LNCaP clone FGC (cell line): Measurements from ENCODE around the gene EXOC3L2.

Experiments
- DNase-seq: peaks from one replicate; pipeline ENCODE4 v3.0.0-alpha.2; 2011; ENCODE audit warnings: low read depth
- H3K4me3 ChIP-seq: 2 replicates; pipeline ENCODE4 v1.5.1; 2011; ENCODE audit warnings: mild to moderate bottlenecking, low read depth, low read length, control low read depth
- TF ChIP-seq, protein P1 (sequence below): IDR thresholded peaks from 2 replicates; pipeline ENCODE4 v1.5.1; 2012; ENCODE audit warnings: mild to moderate bottlenecking; ENCODE audit not compliant: control insufficient read depth, insufficient read depth; ENCODE audit errors: extremely low read depth

EXOC3L2 gene

GRCh38 chr19:45280471-45280961 is 35.3 kb upstream of the EXOC3L2 start:
- no peak overlapping the region for H3K4me3 ChIP-seq
- TF ChIP-seq, protein P1, sequence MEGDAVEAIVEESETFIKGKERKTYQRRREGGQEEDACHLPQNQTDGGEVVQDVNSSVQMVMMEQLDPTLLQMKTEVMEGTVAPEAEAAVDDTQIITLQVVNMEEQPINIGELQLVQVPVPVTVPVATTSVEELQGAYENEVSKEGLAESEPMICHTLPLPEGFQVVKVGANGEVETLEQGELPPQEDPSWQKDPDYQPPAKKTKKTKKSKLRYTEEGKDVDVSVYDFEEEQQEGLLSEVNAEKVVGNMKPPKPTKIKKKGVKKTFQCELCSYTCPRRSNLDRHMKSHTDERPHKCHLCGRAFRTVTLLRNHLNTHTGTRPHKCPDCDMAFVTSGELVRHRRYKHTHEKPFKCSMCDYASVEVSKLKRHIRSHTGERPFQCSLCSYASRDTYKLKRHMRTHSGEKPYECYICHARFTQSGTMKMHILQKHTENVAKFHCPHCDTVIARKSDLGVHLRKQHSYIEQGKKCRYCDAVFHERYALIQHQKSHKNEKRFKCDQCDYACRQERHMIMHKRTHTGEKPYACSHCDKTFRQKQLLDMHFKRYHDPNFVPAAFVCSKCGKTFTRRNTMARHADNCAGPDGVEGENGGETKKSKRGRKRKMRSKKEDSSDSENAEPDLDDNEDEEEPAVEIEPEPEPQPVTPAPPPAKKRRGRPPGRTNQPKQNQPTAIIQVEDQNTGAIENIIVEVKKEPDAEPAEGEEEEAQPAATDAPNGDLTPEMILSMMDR = no peak
- DNase-seq = no peak

- no peak for DNase-seq
- no peak overlapping the region for H3K4me3 ChIP-seq
- TF ChIP-seq, protein P1 = no peak
Observed at GRCh38 chr19:45279587-45280192, 34.5 kb upstream of the EXOC3L2 start.

DNA sequence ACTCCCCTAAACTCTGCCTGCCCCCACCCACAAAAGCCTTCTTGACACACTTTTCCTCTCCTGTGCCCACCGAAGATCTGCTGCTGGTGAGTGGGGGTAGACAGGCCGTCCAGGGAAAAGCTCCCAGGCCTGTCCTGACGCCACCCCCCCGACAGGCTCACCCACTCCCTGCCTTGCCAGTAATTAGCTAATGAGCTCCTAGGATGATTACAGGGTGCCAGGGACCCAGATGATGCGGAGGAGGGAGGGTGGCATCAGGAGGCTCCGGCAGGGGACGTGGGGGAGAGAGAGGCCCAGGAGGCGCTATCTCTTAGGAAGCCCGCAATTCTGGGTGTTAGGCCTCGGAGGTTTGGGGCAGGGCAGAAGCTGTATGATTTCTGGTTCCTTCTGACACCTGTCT is 32.9 kb upstream of the EXOC3L2 start:
- TF ChIP-seq, protein P1 = no peak
- no peak overlapping the region for H3K4me3 ChIP-seq
- no peak for DNase-seq

DNA sequence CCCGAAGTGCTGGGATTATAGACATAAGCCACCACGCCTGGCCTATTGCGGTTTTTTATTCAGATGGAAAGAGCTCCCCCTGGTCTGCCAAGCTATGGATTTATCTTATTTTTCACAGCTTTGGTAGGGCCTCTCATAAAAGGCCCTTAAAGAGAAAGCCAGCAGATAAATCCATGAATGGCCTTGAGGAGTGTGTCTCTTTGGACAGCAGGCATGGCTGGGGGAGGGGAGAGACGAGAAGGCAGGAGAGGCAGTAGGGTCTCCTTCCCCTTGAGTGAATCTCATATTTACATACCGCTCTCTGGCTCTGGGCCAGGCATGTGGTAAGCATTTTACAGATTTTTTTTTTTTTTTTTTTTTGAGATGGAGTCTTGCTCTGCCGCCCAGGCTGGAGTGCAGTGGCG is 31.1 kb upstream of the EXOC3L2 start:
- no peak overlapping the region for H3K4me3 ChIP-seq
- DNase-seq = no peak
- TF ChIP-seq, protein P1 = no peak

DNA sequence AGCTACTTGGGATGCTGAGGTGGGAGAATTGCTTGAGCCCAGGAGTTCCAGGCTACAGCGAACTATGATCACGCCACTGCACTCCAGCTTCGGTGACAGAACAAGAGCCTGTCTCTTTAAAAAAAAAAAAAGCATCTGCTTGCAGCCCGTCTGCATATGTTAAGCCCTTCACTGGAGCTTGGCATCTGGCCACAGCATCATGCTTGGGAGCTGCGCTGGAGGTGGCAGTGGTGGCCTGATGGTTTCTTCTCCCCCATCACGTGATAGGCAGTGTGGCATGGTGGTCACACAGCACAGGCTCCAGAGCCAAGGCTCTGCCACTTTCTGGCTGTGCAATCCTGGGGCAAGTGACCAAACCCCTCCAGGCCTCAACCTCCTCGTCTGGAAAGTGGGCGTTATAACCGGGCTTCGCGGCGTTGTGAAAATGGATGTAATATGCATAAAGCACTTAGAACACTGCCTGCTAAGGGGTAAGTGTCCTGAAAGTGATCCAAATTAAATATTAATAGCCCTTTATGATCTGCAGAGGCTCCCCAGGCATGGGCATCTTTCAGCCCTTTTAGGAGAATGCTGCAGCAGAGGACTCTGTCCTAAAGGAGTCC is 30.3 kb upstream of the EXOC3L2 start:
- no peak for DNase-seq
- TF ChIP-seq, protein P1 = no peak

DNA sequence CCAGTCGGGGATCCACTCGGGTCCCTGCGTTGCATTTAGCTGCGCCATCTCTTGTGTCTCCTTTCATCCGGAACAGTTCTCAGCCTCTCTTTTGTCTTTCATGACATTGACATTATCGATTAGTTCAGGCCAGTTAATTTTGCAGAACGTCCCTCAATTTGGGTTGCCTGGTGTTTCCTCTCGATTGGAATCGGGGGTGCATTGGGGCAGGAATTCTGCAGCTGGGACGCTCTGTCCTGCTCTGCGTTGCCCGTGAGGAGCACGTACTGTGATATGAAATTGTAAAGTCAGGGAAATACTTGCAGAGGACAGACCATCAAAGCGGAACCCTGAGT is 28.3 kb upstream of the EXOC3L2 start:
- no peak overlapping the region for H3K4me3 ChIP-seq
- no peak for DNase-seq
- TF ChIP-seq, protein P1 = no peak

More for the DNA sequence above, 30.3 kb upstream of the EXOC3L2 start:
- no peak overlapping the region for H3K4me3 ChIP-seq

DNA sequence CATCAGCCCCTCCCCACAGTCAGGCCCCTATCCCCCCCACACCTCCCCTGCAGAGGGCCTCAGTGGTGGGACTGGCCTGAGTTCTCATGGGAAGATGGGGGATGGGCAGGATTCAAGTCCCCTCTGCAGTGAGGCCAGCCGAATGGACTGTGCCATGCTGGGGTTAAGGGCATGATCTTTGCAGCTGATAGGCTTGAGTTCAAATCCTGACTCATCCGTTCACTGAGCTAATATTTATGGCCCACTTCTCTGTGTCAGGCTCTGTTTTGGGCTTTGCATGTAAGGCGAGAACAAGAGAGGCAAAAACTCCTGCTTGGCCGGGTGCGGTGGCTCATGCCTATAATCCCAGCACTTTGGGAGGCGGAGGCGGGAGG is 26.5 kb upstream of the EXOC3L2 start:
- TF ChIP-seq, protein P1 = no peak
- DNase-seq = no peak
- no peak overlapping the region for H3K4me3 ChIP-seq
